Fibroblast of villous mesenchyme (primary cell): Measurements from ENCODE around the gene PCDHGA5. TPM values are rescaled to one million over a fixed set of nuclear protein-coding genes. Genes with fewer than 3 reads are reported as not detected.
"Not testable (repeated sequence)": the region's sequence is repeated elsewhere in the genome, so short reads cannot be mapped to it uniquely, and the experiment has no call there.

Source experiments
- DNase-seq: peaks from one replicate; pipeline ENCODE4 v3.0.0-alpha.2; 2010; ENCODE audit warnings: low read depth
- H3K4me3 ChIP-seq: 2 replicates; pipeline ENCODE4 v1.5.1; 2011; ENCODE audit warnings: low read depth, mild to moderate bottlenecking, low read length
- total RNA-seq: library from RNA; depleted of rRNA; stranded (reverse); fragments of >200 nt; gene quantifications from 2 replicates; pipeline ENCODE4 v1.2.3, GENCODE V29; 2012
- TF ChIP-seq, protein P1 (sequence below): IDR thresholded peaks from 2 replicates; pipeline ENCODE4 v1.5.1; 2012; ENCODE audit warnings: low read depth, mild to moderate bottlenecking, low read length; ENCODE audit not compliant: insufficient read depth

PCDHGA5 gene
- total RNA-seq = 1.3 and 1.9 TPM in 2 replicates

DNA sequence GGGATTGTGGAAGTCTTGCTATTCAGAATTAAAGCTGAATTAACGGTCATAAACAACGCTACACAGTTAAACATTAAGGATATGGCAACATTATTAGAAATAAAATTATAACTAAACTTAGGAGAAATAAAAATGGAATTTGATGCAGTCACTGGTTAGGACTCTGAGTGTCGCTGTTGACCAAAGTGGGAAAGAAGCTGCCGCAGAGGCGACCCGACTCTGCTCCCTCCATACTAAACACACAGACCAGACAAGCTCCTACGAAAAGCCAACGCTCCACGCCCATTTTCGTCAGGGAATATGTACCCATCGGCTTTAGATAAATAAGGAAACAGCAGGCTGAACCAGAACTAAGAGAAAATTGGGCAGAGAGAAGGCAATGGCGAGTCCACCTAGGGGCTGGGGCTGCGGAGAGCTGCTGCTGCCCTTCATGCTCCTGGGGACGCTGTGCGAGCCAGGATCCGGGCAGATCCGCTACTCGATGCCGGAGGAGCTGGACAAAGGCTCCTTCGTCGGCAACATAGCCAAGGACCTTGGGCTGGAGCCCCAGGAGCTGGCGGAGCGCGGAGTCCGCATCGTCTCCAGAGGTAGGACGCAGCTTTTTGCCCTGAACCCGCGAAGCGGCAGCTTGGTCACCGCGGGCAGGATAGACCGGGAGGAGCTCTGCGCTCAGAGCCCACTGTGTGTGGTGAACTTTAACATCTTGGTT, at the start of gene PCDHGA5:
Gene PCDHGA5 (plus strand): TSS at position 211 of the 709 bp plus-strand sequence. CDS start 169 bp downstream, at position 380.
- TF ChIP-seq, protein P1, sequence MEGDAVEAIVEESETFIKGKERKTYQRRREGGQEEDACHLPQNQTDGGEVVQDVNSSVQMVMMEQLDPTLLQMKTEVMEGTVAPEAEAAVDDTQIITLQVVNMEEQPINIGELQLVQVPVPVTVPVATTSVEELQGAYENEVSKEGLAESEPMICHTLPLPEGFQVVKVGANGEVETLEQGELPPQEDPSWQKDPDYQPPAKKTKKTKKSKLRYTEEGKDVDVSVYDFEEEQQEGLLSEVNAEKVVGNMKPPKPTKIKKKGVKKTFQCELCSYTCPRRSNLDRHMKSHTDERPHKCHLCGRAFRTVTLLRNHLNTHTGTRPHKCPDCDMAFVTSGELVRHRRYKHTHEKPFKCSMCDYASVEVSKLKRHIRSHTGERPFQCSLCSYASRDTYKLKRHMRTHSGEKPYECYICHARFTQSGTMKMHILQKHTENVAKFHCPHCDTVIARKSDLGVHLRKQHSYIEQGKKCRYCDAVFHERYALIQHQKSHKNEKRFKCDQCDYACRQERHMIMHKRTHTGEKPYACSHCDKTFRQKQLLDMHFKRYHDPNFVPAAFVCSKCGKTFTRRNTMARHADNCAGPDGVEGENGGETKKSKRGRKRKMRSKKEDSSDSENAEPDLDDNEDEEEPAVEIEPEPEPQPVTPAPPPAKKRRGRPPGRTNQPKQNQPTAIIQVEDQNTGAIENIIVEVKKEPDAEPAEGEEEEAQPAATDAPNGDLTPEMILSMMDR = peak; percentile 2
- DNase-seq = no peak
- H3K4me3 ChIP-seq = no peak within 1 kb of the TSS

DNA sequence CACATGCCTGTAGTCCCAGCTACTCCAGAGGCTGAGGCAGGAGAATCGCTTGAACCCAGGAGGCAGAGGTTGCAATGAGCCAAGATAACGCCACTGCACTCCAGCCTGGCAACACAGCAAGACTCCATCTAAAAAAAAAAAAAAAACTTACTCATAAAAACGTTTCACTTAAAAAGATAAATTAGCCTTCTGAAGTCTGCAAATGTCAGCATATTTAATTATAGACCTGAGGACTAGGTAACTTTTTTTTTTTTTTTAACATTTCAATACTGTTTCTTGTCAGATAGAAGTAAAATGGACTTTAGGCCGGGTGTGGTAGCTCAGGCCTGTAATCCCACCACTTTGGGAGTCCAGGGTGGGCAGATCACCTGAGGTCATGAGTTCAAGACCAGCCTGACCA, 47.0 kb upstream of the PCDHGA5 start:
- not testable (repeated sequence) for H3K4me3 ChIP-seq, DNase-seq

DNA sequence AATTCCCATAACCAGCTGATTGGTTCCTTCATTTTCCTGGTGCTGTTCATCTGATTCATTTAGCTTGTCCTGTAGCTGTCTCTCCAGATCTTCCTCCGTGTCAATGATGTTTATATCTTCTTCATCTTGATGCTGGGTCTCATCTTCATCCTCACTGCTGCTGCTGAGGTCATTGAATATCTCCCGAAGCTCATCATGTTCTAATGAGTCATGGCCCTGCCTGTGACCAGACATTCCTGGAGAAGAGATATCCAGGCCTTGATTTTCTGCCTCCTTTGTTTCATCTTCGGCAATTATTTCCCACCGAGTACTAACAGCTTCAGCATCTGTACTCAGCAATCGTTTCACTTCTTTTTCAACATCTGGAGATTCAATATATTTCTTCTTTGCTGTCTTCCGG, 44.8 kb upstream of the PCDHGA5 start:
- no peak for DNase-seq
- H3K4me3 ChIP-seq = no peak overlapping the region
- TF ChIP-seq, protein P1 = no peak

DNA sequence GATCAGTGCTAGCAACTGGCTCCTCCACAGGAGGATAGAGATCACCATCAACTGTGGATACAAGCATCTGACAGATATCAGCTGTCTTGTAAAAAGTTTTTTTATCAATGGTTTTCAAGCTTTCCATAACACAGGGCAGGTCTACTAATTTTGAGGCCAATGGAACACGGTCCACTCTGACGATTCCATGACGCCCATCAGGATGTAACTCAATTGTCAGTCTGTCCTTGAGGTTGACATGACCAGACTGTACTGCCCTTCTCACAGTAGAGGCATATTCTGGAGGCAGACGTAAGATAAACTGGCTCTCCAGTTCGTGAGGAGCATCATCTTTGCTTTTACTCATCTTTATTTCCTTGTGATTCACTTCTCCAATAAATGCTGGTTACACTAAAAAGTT, 44.3 kb upstream of the PCDHGA5 start:
- TF ChIP-seq, protein P1 = no peak
- DNase-seq = no peak
- H3K4me3 ChIP-seq = peak overlapping the region; percentile 84

DNA sequence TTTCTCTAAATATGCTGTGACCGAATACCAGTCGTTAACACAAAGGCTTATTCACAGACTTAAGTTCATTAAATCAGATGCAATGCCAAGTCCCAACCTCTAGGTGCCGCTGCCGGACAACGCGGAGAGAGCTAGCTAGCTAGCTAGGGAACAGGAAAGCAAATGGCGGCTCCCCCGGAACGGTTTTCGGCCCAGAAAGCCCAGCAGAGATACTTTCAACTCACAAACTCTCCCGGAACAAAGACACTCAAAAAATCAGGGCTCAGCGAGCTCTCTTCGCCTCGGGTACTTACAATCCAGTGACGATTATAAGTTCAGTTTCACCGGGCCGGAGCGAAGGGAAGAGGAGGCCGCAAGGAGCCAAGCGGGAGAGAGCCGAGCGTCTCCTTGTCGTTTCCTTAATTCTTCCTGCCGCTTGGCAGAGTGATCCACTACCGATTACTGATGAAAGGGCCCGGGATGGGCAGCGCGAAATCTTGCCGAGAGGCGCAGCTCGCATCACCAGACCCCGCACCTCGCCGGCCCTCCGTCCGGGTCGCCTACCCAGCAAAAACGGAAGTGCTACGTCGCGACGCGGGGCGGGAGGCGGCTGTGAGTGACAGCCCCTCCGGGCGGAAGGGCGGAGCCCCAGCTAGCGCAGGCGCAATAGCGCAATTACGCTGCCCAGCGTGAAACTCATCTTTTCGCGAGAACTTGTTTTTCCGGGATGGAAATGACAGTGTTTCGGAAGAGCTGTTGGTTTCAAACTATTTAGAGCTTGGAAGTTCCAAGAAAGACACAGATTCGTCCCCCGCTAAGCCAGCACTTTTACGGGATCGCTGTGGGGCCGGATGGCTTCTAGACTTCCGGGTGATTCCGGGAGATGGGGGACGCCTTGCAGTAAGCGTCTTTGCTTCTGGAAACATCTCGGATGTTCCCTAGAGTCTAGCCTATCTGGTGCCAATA, 43.5 kb upstream of the PCDHGA5 start, which contains the start of gene TAF7:
Gene TAF7 (minus strand): TSS at position 560 of the 945 bp plus-strand sequence. CDS start 740 bp downstream, outside the sequence.
- TF ChIP-seq, protein P1 = peak; percentile 94
- peak; percentile 95 for DNase-seq
- H3K4me3 ChIP-seq = peak within 1 kb of the TSS; percentile 84

DNA sequence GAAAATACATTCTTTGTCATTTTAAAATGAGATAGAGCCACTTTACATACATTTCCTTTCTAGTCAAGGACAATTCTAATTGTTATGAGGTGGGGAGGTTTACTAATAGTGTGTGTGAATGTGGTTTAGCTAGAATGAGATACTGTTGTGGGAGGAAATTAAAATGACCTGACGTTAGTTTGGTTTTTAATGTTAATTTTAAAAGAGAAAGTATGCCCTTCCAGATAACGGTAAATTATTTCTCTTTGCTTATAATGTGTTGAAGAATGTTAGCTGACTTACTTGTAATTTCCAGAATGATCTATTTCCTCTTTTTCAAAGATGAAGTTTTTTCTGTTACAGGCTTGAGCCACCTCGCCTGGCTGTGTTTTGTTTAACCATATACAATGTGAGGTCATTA, 41.7 kb upstream of the PCDHGA5 start:
- TF ChIP-seq, protein P1 = no peak
- DNase-seq = no peak
- no peak overlapping the region for H3K4me3 ChIP-seq
